ENCODE results near the gene OR5K1.

The OR5K1 gene

GRCh38 chr3:98462901-98463300 lies at the start of gene OR5K1:
TSS of gene OR5K1 (plus strand) at chr3:98463201. CDS start at chr3:98469577, 6,376 bp downstream.
- Mint-ChIP-seq H3K4me1 (no peaks in the 10 kb centered on the region), H3K4me3 (no peak within 1 kb of the TSS), H3K9me3 (no peaks in the 10 kb centered on the region), H3K36me3 (ENCODE audit: low read depth) (no peaks in the 10 kb centered on the region), H3K27me3 (ENCODE audit: low read depth) (no peaks in the 10 kb centered on the region), H3K27ac (no peak within 1 kb of the TSS)
- TF ChIP-seq CTCF (IDR thresholded peaks at IDR 0.05; ENCODE audit: unreplicated experiment in 3 of 3): no peak

GRCh38 chr3:98432575-98432974 lies 30.4 kb upstream of the OR5K1 start:
- no peak overlapping the region for H3K27ac Mint-ChIP-seq
- no peak for TF ChIP-seq CTCF (IDR thresholded peaks at IDR 0.05; ENCODE audit: unreplicated experiment in 3 of 3)
- H3K27me3 Mint-ChIP-seq (ENCODE audit: low read depth): no peaks in the 10 kb centered on the region
- peaks cover 17% of the 10 kb centered on the region for H3K9me3 Mint-ChIP-seq
- no peaks in the 10 kb centered on the region for H3K4me1 Mint-ChIP-seq
- H3K4me3 Mint-ChIP-seq: no peak overlapping the region
- no peaks in the 10 kb centered on the region for H3K36me3 Mint-ChIP-seq (ENCODE audit: low read depth)

DNA sequence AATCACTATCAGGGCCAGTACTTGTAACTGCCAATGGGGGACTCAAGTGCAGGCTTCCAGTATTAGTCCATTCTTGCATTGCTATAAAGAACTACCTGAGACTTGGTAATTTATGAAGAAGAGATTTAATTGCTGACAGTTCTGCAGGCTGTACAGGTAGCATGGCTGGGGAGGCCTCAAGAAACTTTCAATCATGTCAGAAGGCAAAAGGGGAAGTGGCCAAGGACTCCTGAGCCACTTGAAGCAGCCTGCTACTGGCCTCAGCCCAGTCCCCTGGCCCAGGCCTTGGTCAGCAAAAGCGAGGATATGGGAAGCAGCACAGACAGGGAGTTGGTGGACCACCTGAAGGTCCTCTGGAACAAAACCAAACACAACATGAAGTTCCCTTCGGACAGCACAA lies 29.2 kb upstream of the OR5K1 start:
- no peaks in the 10 kb centered on the region for H3K36me3 Mint-ChIP-seq (ENCODE audit: low read depth)
- H3K27ac Mint-ChIP-seq: no peak overlapping the region
- H3K4me3 Mint-ChIP-seq: no peak overlapping the region
- no peaks in the 10 kb centered on the region for H3K4me1 Mint-ChIP-seq
- H3K27me3 Mint-ChIP-seq (ENCODE audit: low read depth): no peaks in the 10 kb centered on the region
- H3K9me3 Mint-ChIP-seq: peaks cover 15% of the 10 kb centered on the region
- no peak for TF ChIP-seq CTCF (IDR thresholded peaks at IDR 0.05; ENCODE audit: unreplicated experiment in 3 of 3)

DNA sequence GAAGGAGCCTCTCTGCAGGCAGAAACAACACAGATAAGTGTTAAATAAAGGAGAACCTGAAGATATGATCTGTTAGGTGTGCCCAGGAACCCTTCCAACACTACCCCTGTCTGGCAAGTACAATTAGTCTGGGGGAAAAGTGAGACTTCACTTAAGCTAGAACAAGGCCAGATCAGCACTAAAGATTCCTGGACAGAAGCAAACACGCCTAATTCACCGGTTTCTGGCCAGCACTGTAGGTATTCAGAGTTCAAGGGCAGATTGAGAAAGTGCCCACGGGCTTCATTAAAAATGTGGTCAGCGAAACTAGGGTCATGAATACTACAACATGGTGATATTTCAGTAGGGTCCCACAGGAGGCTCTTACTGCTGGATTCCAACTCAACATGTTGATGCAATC lies 28.6 kb upstream of the OR5K1 start:
- no peak overlapping the region for H3K4me3 Mint-ChIP-seq
- TF ChIP-seq CTCF (IDR thresholded peaks at IDR 0.05; ENCODE audit: unreplicated experiment in 3 of 3): no peak
- no peaks in the 10 kb centered on the region for H3K36me3 Mint-ChIP-seq (ENCODE audit: low read depth)
- H3K4me1 Mint-ChIP-seq: no peaks in the 10 kb centered on the region
- H3K27ac Mint-ChIP-seq: no peak overlapping the region
- no peaks in the 10 kb centered on the region for H3K27me3 Mint-ChIP-seq (ENCODE audit: low read depth)
- H3K9me3 Mint-ChIP-seq: peaks cover 9% of the 10 kb centered on the region

DNA sequence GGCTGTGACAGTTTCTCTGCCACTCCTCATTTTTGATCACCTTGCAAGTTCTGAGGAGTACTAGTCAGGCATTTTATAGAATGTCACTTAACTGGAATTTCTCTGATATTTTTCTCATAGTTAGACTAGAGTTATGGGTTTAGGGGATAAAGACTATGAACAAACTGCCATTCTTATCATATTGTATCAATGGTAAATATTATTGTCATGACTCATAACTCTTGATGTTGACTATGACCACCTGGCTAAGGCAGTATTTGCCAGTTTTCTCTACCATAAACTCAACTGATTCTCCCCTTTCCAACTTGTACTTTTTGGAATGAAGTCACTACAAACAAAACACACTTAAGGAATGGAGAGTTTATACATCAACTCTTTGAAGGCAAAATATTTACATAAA lies 22.7 kb upstream of the OR5K1 start:
- no peak for TF ChIP-seq CTCF (IDR thresholded peaks at IDR 0.05; ENCODE audit: unreplicated experiment in 3 of 3)
- H3K9me3 Mint-ChIP-seq: no peaks in the 10 kb centered on the region
- no peaks in the 10 kb centered on the region for H3K36me3 Mint-ChIP-seq (ENCODE audit: low read depth)
- no peaks in the 10 kb centered on the region for H3K4me1 Mint-ChIP-seq
- H3K4me3 Mint-ChIP-seq: no peak overlapping the region
- H3K27ac Mint-ChIP-seq: no peak overlapping the region
- no peaks in the 10 kb centered on the region for H3K27me3 Mint-ChIP-seq (ENCODE audit: low read depth)

- TF ChIP-seq CTCF (IDR thresholded peaks at IDR 0.05; ENCODE audit: unreplicated experiment in 3 of 3): no peak
- no peaks in the 10 kb centered on the region for H3K4me1 Mint-ChIP-seq
- H3K36me3 Mint-ChIP-seq (ENCODE audit: low read depth): no peaks in the 10 kb centered on the region
- H3K4me3 Mint-ChIP-seq: no peak overlapping the region
- H3K27ac Mint-ChIP-seq: no peak overlapping the region
- H3K27me3 Mint-ChIP-seq (ENCODE audit: low read depth): peaks cover 3% of the 10 kb centered on the region
- no peaks in the 10 kb centered on the region for H3K9me3 Mint-ChIP-seq
These were observed 17.0 kb upstream of the OR5K1 start for GRCh38 chr3:98445949-98446406.

Data from nephron (organoid).